Measurements from ENCODE around the gene MAPK10.

MAPK10 gene

DNA sequence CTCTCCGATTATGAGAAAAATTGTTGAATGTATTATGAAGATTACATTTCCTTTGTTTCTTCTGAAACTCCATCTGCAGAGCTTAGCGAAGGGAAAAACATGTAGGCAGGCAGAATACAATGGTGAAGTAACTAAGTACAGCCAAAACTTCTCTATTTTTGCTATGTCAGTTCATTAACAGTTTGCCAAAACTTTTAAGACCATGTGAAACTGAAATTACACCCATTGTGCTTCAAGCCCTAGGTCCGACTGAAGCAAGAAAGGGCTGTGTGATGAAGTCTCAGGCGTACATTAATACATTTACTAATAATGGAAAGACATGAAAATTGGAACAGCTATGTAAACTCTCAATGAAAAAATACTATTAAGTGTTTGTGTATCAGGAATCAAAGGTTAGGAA lies 398.0 kb downstream of the MAPK10 start:
- DNase-seq = no peak

DNA sequence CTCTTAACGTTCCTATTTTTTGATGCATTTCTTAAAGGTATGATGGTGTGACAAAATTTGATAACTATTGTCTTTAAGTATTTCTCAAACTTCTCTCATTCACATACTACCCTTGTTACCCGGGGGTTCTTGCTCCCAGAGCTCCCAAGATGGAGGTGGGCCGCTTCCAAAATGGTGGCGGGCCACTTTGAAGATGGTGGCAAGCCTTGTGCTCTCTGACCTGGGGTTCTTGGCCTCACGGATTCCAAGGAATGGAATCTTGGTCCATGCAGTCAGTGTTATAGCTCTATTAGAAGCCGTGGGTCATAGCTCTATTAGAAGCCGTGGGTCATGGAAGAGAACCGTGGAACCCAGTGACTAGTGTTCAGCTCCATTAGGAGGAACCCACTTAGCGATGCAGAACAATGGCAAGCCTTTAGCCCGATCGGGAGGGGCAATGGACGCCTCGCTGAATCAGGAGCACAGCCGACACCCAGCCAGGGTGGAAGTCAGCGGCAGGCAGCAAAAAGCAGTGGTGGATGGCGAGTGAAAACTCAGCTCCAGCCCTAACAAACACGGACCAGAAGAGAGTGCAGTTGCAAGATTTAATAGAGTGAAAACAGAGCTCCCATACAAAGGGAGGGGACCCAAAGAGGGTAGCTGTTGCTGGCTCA lies 403.4 kb downstream of the MAPK10 start:
- no peak for DNase-seq

DNA sequence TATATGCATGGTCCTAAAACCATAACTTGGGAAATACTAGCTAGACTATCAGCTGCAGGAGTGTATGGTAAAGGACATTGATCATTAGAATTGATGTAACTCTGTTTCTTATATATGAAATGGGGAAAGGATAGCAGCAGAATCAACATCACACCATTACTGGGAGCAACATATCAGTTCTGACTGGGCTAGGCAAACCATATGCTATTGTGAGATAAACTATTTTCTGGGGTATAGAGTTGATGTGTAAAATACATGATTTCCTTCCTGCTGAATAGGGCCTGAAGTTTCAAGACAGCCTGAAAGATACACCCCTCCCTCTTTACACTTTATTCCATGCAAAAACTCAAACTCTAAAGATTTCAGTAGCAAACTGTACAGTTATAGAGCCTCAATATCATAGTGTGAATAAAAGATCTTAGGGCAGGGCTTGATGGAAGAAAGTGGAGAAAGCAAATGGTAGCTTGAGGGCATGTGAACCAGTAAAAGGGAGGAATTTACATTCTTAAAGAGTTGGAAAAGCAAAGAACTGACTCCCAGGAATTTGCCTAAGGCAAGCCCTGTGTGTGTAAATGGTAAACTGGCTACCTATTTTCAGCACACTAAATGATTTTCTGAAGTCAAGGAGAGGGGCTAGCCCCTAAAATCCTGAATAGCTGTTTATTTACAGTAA lies 404.1 kb downstream of the MAPK10 start:
- DNase-seq = no peak

DNA sequence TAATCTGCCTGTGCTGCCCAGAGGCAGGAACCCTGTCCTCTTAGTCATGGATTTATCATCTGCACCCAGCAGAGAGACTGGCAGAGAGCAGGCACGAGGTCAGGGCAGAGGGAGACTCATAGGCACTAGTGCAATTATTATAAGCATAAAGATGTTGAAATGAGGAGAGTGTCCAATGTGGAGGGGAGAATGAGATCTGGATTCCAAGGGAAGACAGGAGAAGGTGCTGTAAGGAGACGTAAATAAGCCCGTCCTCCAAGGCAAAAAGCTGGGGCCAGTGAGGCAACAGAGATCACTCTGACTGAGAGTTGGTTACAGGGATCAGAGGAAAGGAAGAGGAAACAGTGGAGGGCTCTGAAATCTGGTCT lies 406.2 kb downstream of the MAPK10 start:
- no peak for DNase-seq

DNA sequence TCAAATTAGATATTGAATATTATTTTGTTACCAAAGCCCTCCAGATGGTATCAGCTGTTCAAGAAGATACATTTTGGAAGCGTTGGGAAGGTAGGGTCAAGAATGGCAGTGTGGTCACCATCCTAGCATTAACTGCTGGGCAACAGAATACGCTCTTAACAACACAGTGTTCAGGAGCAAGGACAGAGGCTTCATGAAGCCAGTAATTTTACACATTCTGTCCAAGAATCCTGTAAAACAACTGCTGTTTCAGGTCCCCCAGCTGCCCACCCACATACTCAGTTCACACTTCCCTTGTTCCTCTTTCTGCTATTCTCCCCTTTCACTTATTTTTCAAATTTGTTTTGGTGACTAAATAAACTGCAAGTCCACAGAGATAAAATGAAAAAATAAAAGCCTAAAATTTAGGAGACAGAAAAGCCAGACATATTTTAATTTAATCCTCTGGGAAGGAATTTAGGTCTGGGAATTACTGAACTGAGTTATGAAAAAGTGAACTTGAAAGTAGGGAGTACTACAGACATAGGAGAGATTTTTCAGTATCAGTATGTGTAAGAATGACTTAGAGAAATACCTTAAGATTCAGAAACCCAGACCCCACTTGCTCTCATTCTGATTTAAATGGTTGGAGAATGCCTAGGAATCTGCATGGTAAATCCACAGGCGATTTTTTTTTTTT lies 406.7 kb downstream of the MAPK10 start:
- no peak for DNase-seq

DNA sequence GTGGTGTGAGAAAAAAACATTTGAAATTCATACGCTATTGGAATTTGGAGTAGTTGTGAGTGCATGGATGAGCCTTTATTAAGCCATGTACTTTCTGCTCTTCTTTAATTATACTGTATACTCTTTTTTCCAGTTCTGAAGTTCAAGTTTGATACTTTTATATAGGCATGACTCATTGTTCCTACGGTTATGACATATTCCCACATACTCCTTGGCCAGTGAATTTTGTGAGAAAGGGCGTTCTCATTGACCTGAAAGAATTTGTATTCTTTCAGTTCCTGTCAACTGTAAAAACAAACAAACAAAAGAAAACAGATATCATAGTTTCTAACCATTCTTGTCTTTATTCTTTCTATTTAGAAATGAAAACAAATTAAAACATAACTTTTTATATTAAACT lies 407.3 kb downstream of the MAPK10 start:
- DNase-seq = no peak

DNA sequence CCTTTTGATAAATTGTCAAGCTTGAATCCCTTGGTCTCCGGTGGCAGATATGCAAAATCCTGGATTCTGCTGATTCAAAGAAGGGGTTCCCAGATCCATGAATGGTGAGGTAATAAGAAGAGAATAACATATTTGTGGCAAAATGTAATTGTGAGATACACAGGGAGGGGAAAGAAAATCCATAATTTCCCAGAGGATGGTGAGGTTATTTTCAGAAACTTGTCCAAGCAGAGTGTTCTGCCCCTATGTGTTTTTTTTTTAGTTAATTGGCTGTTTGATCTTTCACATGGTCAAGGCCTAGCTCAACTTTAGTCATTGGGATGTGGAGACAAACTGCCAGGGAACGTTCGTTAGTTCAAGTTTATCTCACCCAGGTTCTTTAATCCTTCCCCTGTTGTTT lies 408.8 kb downstream of the MAPK10 start:
- no peak for DNase-seq

DNA sequence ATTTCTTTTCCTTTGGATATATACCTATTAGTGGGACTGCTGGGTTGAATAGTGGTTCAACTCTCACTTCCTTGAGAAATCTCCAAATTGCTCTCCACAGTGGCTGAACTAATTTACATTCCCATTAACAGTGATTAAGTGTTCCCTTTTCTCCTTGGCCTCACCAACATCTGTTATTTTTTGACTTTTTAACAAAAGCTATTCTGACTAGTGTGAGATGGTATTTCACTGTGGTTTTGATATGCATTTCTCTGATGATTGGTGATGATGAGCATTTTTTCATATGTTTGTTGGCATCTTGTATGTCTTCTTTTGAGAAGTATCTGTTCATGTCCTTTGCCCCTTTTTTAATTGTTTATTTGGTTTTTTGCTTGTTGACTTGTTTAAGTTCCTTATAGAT lies 413.0 kb downstream of the MAPK10 start:
- DNase-seq = no peak

DNA sequence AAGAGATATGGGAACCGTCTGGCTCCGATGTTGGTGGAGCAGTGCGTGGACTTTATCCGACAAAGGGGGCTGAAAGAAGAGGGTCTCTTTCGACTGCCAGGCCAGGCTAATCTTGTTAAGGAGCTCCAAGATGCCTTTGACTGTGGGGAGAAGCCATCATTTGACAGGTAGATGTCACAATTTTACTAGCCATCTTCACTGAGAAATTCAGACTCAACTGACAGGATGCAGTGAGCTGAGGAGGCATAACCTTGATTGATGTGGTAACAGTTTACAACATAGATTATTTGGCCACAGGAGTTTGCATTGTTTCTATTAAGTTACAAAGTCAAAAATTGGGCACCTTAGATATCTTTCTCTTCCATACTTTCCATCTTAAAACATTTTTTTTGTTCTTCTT lies 417.7 kb downstream of the MAPK10 start:
- no peak for DNase-seq

DNA sequence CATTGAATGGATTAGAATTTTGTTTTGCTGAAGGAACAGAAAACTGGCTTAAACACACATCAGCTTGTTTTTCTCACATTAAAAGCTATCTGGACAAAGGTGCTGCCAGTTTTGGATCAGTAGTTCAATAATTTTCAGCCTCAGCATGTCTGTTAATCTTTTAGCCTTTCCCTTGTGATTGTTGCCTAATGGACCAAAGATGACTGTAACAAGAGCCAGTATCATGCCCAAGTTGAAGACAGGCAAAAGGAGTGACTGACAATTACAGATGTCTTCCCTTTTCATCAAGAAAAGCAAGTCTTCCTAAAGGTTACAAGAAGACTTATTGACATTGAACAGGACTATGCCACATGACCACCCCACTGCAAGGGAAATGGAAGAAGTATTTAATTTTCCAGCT lies 419.7 kb downstream of the MAPK10 start:
- no peak for DNase-seq
